Measurements from ENCODE around the gene SBF2.
"Not testable (repeated sequence)": the region's sequence is repeated elsewhere in the genome, so short reads cannot be mapped to it uniquely, and the experiment has no call there.

The SBF2 gene

GRCh38 chr11:10041748-10042446 is 252.1 kb downstream of the SBF2 start:
- Histone ChIP-seq H3K27ac (no peak overlapping the region), H3K4me3 (no peak overlapping the region)
- TF ChIP-seq, protein P1, sequence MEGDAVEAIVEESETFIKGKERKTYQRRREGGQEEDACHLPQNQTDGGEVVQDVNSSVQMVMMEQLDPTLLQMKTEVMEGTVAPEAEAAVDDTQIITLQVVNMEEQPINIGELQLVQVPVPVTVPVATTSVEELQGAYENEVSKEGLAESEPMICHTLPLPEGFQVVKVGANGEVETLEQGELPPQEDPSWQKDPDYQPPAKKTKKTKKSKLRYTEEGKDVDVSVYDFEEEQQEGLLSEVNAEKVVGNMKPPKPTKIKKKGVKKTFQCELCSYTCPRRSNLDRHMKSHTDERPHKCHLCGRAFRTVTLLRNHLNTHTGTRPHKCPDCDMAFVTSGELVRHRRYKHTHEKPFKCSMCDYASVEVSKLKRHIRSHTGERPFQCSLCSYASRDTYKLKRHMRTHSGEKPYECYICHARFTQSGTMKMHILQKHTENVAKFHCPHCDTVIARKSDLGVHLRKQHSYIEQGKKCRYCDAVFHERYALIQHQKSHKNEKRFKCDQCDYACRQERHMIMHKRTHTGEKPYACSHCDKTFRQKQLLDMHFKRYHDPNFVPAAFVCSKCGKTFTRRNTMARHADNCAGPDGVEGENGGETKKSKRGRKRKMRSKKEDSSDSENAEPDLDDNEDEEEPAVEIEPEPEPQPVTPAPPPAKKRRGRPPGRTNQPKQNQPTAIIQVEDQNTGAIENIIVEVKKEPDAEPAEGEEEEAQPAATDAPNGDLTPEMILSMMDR (IDR thresholded peaks at IDR 0.05): no peak
- no peak for DNase-seq (ENCODE audit: low spot score)

DNA sequence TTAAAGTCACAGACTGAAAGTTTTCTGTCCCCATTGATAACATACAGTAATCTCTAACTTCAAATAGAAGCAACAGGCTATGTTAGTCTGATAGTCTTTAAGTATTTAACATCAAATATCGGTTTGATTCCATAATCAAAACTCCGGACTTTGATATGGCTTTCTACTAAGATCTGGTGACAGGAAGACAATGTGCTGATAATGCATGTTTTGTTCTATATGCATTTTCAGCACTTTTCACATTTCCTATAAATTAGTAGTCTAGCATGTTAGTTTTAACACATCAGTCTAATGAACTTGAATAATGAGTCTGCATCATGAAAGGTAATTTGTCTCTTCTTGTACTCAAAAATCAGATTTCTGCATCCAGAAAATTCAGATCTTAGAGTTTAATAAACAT is 252.7 kb downstream of the SBF2 start:
- TF ChIP-seq, protein P1 (IDR thresholded peaks at IDR 0.05): no peak
- DNase-seq (ENCODE audit: low spot score): no peak
- Histone ChIP-seq H3K27ac (no peak overlapping the region), H3K4me3 (no peak overlapping the region)

GRCh38 chr11:10038521-10039302 is 255.3 kb downstream of the SBF2 start:
- DNase-seq (ENCODE audit: low spot score): no peak
- TF ChIP-seq, protein P1 (IDR thresholded peaks at IDR 0.05): no peak
- Histone ChIP-seq H3K27ac (no peak overlapping the region), H3K4me3 (no peak overlapping the region)

DNA sequence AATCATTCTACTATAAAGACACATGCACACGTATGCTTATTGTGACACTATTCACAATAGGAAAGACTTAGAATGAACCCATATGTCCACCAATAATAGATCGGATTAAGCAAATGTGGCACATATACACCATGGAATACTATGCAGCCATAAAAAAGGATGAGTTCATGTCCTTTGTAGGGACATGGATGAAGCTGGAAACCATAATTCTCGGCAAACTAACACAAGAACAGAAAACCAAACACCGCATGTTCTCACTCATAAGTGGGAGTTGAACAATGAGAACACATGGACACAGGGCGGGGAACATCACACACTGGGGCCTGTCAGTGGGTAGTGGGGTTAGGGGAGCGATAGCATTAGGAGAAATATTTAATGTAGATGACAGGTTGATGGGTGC is 258.1 kb downstream of the SBF2 start:
- not testable (repeated sequence) for H3K27ac ChIP-seq; H3K4me3 ChIP-seq; DNase-seq (ENCODE audit: low spot score)

- no peak for DNase-seq (ENCODE audit: low spot score)
- TF ChIP-seq, protein P1 (IDR thresholded peaks at IDR 0.05): no peak
- no peak overlapping the region for H3K4me3 ChIP-seq
- H3K27ac ChIP-seq: no peak overlapping the region
These were observed 261.1 kb downstream of the SBF2 start for GRCh38 chr11:10032935-10033334.

DNA sequence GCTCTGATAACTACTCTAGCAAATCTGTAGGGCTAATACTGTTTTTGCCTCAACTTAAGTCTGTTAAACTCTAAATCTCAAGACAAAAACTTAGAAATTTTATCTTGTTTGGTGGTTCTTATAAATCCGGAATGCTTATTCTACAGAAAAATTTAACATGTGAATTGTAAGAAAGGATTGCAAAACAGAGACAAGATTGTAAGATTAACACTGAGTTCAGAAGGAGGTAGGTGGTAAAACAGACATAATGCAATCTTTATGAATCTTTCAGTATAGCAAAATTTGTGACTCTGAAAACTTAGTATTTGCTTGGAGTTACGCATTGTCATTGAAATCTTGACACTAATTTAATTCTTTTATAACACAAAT is 263.9 kb downstream of the SBF2 start:
- DNase-seq (ENCODE audit: low spot score): no peak
- TF ChIP-seq, protein P1 (IDR thresholded peaks at IDR 0.05): no peak
- no peak overlapping the region for H3K4me3 ChIP-seq

GRCh38 chr11:10029386-10030121 is 264.5 kb downstream of the SBF2 start:
- Histone ChIP-seq H3K27ac (no peak overlapping the region), H3K4me3 (no peak overlapping the region)
- TF ChIP-seq, protein P1 (IDR thresholded peaks at IDR 0.05): no peak
- no peak for DNase-seq (ENCODE audit: low spot score)

More for the DNA sequence above, 263.9 kb downstream of the SBF2 start:
- no peak overlapping the region for H3K27ac ChIP-seq
